H54 (cell line): Measurements from ENCODE around the gene SVEP1.

Experiments
- DNase-seq: peaks from one replicate; pipeline ENCODE4 v3.0.0; 2011; ENCODE audit warnings: low spot score, mixed read lengths; ENCODE audit not compliant: insufficient read length
- FAIRE-seq: peaks from 3 replicates; lab custom pipeline; 2011; peaks lifted over from hg19 to GRCh38; lab: Jason Lieb, UNC
- POLR2A ChIP-seq: IDR thresholded peaks from 2 replicates; pipeline ENCODE4 v1.6.1; 2011; ENCODE audit warnings: low read depth, mild to moderate bottlenecking, low read length

Gene SVEP1

DNA sequence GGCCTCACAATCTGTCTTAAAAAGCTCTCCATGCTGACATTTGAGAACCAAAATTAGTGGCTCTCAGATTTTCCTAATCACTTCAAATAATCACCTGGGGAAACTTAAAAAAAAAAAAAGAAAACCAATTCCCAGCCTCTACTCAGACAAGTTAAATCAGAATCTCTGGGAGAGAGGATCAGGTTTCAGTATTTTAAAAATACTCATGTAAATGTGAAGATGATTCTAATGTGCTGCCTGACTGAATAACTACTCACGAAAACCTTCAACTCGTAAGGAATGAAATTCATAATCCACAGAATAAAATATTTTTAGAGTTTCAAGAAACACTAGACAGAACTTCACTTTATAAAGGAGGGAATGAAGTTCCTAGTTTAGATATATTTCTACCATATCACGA lies 114.4 kb downstream of the SVEP1 start:
- TF ChIP-seq POLR2A, result no peak
- DNase-seq (no peak), FAIRE-seq (no peak)

DNA sequence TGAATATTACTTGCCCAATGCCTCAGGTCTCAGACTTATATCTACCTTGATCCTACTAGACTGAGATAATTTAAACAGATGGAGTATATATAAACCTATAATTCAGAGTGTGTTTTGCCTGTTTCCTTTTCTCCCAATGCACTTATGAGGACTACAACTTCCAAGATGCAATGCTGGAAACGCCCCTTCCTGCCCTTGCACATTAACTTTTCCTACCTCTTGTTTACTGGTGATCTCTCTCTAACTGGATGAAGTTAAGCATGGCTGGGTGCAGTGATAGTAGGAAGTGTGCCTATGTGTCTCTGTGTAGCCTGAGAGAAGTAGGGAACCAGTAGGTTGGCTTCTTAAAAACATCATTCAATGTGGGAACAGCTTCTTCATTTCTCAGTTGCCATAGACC lies 115.2 kb downstream of the SVEP1 start:
- DNase-seq (peak; percentile 9), FAIRE-seq (peak; percentile 68)
- no peak for TF ChIP-seq POLR2A

DNA sequence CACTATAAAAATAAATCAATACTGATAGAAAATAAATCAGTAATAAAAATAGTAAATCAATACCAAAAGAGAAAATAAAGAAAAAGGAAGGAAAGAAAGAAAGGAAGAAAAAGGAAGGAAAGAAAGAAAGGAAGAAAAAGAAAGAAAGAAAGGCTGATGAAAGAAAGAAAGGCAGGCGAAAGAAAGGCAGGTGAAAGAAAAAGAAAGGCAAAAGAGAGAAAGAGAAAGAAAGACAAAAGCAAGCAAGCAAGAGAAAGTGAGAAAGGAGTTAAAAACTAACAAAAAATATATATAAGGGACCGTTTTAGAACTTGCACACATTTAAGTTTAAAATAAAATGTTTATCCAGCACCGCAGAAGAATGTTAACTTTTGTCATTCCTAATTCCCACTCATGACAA lies 116.0 kb downstream of the SVEP1 start:
- no peak for TF ChIP-seq POLR2A
- FAIRE-seq, result no peak
- no peak for DNase-seq

DNA sequence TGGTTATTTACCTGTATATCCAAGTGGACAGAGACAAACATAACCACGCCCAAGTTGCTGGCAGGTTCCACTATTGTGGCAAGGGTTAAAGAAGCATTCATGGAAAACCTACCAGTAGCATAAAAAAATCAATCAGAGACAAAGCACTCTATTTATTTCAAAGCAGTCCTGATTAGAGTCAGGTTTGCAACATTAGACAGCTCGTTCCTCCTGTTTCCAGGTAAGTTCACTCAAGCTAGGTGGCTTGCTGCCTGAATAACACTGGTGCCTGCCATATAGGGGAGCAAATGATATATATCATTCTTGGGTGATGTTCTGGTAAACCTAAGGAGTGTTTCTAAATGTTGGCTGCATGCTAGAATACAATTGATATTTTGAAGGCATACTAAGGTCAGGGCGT lies 122.3 kb downstream of the SVEP1 start:
- no peak for FAIRE-seq
- DNase-seq, result no peak
- no peak for TF ChIP-seq POLR2A

DNA sequence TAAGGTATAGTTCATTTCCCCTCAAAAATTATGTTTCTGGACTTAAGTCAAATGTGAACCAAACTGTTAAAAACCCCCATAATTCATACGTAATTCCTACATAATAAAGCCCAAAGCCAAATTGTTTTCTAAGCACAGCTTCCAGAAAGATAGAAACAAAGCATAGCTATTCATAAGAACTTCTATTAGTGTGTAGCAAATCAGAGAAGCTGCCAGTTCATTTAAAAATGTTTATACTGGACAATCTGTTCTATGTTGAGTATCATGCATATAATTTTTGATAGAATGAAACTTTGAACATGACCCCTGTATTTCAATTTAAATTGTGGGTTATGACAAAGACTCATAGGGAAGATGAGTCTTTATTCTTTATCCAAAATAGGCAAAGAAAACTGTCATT lies 122.9 kb downstream of the SVEP1 start:
- no peak for TF ChIP-seq POLR2A
- FAIRE-seq (no peak), DNase-seq (no peak)

DNA sequence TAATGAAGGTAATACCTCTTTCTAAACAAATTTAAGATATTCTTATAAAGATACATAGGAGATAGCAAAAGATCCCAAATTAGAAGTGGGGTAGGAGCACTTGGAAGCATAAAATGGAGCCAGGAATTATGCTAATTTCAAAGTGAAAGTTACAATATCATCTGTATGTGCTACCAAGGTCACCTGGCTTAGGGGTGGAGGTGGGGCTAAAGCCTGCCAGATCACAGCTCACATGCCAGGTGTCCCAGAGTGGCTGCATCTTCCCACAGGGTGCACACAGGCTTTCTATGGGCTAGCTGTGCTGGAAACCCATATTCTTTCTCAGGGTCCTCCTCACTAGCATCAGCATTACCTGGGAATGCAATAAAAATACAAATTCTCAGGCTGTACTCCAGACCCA lies 123.7 kb downstream of the SVEP1 start:
- FAIRE-seq (no peak), DNase-seq (no peak)
- no peak for TF ChIP-seq POLR2A

DNA sequence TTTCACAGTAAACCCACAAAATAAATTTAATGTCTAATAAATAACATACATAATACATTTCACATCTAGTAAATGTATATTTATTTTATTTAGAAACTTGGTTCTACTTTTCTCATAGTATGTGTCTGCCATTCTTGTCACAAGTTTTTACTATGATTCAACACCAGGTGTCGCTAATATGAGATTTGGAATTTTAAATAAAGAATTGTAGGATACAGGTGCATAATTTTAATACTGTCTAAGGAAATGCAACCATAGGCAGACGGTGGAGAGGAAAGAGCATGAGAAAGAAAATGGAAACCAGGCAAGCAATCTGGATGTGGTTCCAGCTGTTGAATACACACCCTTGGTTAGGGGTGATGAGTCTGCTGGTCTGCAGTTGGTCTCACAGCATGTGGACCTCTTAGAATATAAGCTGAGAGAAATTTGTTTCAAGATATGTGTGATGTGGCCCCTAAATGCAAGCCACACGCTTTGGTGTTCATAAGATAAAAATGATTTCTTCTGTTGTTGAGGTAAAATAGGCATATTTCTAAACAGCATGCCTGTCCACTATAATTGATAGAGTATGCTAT lies 127.2 kb downstream of the SVEP1 start:
- DNase-seq (no peak), FAIRE-seq (no peak)
- no peak for TF ChIP-seq POLR2A

DNA sequence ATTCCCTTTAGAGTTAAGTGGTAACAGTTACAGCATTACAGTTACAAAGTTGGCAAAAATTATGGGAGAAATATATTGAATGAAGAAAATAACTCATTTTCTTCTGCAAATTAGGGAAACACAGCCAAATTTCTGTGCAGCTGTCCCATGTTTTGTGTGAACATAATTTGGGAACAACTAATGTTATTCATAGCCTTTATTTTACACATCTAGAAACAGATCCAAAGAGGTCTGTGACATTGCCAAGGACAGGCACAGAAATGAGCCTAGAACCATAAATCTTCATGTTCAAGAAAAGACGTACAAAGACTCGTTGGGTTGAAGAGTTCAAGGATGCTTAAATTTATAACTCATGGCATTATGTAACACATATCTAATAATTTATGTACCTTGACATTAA lies 127.8 kb downstream of the SVEP1 start:
- no peak for FAIRE-seq
- no peak for TF ChIP-seq POLR2A
- no peak for DNase-seq

DNA sequence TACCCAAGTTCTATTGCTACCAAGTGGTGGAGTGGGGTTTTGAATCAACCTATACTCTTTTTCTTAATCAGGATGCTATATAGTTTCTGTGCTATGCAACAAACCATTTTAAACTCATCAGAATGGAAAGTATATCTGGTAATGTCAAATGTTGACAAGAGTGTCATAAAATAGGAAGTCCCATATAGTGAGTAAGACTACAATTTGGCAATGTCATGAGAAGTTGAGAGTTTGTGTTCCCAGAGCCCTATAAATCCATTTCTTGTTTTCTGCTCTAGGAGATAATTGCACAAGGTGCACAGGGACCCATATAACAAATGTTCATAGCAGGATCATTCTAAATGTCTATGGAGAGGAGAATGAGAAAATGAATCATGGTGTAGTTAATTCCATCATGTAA lies 132.1 kb downstream of the SVEP1 start:
- no peak for TF ChIP-seq POLR2A
- DNase-seq (no peak), FAIRE-seq (no peak)

DNA sequence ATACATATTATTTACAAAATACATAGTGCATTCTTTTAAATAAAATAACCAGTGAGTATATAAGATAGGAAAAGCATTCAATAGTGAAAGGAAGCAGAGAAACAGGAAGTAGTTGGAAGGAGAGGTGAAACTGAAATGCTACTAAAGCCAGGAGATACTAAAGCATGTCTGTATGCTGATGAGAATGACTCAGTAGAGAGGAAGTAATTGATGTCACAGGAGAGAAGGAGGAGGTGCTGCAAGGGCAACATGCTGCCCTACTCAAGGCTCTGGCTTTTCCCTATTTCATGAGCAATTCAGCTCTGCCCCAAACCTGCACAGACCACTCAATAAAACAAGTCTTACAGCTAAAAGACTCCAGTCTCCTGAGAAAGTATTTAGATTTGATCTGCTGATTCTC lies 133.4 kb downstream of the SVEP1 start:
- FAIRE-seq, result no peak
- TF ChIP-seq POLR2A, result no peak
- DNase-seq, result no peak

DNA sequence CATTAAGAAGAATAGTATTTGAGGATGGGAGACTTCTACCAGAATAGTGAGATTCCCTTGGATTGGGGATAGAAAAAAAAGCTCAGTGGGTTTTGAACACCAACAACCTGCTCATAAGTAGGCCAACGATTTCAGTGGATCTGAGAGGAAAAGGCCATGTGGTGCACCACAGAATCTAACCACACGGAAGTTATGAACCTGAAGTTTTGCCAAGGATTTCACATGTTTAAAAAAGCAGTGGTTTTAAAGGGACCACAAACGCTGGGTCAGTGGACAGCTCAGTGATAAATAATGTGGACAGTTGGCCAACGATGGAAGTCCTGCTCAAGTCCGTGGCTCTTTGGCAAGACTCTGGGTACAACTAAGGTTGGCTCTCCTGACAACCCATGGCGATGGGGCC lies 134.6 kb downstream of the SVEP1 start:
- no peak for FAIRE-seq

DNA sequence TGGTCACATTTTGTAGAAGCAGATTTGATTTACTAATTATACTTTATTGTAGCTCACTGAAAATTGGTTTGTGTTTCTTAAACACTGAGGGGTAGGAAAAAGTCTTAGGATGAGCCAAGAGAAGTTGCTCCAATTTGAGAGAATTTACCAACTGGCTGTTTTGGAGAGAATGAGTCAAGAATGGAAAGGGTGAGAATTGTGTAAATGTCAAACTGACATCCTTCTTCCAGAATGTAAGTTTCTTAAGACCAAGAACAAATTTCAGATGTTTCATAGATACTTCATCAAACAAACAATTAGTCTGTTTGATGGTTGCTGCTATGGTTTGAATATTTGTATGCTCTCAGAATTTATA lies 135.7 kb downstream of the SVEP1 start:
- FAIRE-seq (no peak), DNase-seq (no peak)
- no peak for TF ChIP-seq POLR2A

More for the DNA sequence above, 134.6 kb downstream of the SVEP1 start:
- DNase-seq, result no peak
- TF ChIP-seq POLR2A, result no peak

DNA sequence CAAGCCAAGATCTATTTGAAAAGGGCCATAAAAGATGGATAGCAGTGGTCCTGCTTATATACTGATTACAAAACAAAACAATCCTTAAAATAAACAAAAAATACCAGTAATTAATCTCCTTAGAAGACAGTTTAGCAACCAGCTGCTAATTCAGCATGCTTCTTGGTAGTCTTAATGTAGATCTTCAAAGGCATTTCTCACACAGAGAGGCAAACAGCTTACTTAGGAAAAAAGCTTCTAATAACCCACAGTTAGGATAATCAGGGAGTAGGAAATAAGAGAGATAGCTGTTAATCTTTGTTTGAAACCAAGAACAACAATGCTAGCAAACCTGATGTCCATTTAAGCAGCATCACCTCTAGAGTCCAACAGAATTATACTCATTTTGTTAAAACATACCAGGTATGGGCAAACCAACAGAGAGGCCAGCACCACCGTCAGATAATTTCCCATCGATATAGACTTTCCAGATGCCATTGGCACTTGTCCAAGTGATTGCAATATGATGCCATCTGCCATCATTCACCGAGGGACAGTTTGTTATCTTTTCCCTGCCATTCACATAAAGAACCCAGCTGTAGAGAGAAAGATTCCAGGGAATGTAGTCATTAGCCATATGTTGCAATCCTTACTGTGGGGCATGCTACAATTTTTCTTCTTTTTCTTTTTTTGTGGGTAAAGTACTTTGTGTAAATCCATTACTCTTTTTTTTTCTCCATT lies 136.2 kb downstream of the SVEP1 start:
- no peak for TF ChIP-seq POLR2A
- DNase-seq, result no peak
- FAIRE-seq, result no peak

DNA sequence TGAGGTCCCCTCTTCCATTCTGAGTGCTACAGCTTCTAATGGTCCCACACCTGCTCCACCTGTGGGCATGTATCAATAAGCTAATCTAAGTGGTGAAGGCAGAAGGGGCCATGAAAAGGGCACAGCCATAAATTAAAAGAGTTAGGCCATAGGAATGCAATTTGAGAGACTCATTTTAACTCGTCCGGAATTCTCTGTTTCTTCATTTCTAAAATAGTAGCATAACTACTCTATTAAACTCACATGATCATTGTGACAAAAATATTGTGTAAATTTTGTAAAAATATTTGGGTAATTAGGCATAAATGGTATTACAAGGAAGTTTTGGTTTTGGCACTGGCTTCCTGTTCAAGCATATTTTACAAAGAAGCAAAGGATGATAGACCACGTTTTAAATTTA lies 138.7 kb downstream of the SVEP1 start:
- no peak for FAIRE-seq
- DNase-seq, result no peak
- no peak for TF ChIP-seq POLR2A

DNA sequence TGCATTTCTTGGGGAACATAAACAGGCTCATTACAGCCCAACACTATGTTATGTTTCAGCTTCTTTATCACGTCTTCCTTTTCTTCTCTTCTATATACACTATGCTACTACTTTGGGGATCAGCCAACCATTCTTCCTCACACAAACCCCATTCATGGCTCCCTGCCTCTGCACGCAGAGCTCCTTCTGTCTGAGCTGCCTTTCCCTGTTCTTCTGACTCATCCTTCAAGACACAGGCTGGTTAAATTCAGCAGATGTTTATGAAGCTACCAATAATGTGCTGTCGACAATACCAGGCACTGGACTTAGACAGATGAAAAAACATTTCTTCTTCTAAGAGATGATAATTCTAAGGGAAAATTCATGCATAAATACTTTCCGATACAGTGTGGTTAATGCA lies 139.4 kb downstream of the SVEP1 start:
- TF ChIP-seq POLR2A, result no peak
- FAIRE-seq (peak; percentile 87), DNase-seq (no peak)
